DOHH2 (cell line): Measurements from ENCODE around the gene MICAL3.

ENCODE experiments used
- H3F3A ChIP-seq: fragments of 200-600 bp; sonication (generic), shearing (Covaris generic); 2 replicates; pipeline ENCODE4 v1.6.0; 2016; ENCODE audit warnings: antibody characterized with exemption, mild to moderate bottlenecking; ENCODE audit not compliant: control insufficient read depth, insufficient read depth
- H3K27ac ChIP-seq: fragments of 200-600 bp; sonication (generic); 2 replicates; pipeline ENCODE4 v1.5.1; 2014; ENCODE audit warnings: low read depth, mild to moderate bottlenecking, low read length, moderate library complexity
- H3K27me3 ChIP-seq: fragments of 200-600 bp; sonication (generic); 2 replicates; pipeline ENCODE4 v1.6.1; 2014; ENCODE audit warnings: mild to moderate bottlenecking, low read length, mixed read lengths; ENCODE audit not compliant: control insufficient read depth
- H3K36me3 ChIP-seq: fragments of 200-600 bp; sonication (generic); 2 replicates; pipeline ENCODE4 v1.6.1; 2014; ENCODE audit warnings: mild to moderate bottlenecking, low read length, moderate library complexity, mixed read lengths; ENCODE audit not compliant: control insufficient read depth
- H3K4me1 ChIP-seq: fragments of 200-600 bp; sonication (generic); 2 replicates; pipeline ENCODE4 v1.6.1; 2014; ENCODE audit warnings: mild to moderate bottlenecking, low read length, mixed read lengths; ENCODE audit not compliant: control insufficient read depth
- H3K4me2 ChIP-seq: fragments of 200-600 bp; sonication (generic); 2 replicates; pipeline ENCODE4 v1.6.0; 2014; ENCODE audit warnings: mild to moderate bottlenecking, low read length, moderate library complexity
- H3K4me3 ChIP-seq: fragments of 200-600 bp; sonication (generic); 2 replicates; pipeline ENCODE4 v1.5.1; 2014; ENCODE audit warnings: mild to moderate bottlenecking, low read length, mixed read lengths
- H3K79me2 ChIP-seq: fragments of 200-600 bp; sonication (generic); 2 replicates; pipeline ENCODE4 v1.6.1; 2014; ENCODE audit warnings: mild to moderate bottlenecking, low read length, mixed read lengths; ENCODE audit not compliant: control insufficient read depth
- H3K9me2 ChIP-seq: fragments of 200-600 bp; sonication (generic); replicated peaks from 2 replicates; pipeline ENCODE4 v1.6.1; 2014; ENCODE audit warnings: mild to moderate bottlenecking, low read length, mixed read lengths; ENCODE audit not compliant: control insufficient read depth
- H3K9me3 ChIP-seq: fragments of 200-600 bp; sonication (generic); 2 replicates; pipeline ENCODE4 v1.6.1; 2014; ENCODE audit warnings: antibody characterized with exemption, low read length, mixed read lengths; ENCODE audit not compliant: control insufficient read depth, insufficient read depth
- H4K20me1 ChIP-seq: fragments of 200-600 bp; sonication (generic); 2 replicates; pipeline ENCODE4 v1.6.0; 2014; ENCODE audit warnings: low read depth, mild to moderate bottlenecking, antibody characterized with exemption, low read length, moderate library complexity; ENCODE audit not compliant: control insufficient read depth, insufficient read depth
- CTCF ChIP-seq: fragments of 200-600 bp; sonication (generic); IDR thresholded peaks from one replicate; pipeline ENCODE4 v1.5.1; 2014; ENCODE audit warnings: antibody characterized with exemption, mild to moderate bottlenecking, low read depth, low read length; ENCODE audit not compliant: poor library complexity, severe bottlenecking
- EZH2phosphoT487 ChIP-seq: fragments of 200-600 bp; sonication (generic); IDR thresholded peaks from 2 replicates; pipeline ENCODE4 v1.6.1; 2017; ENCODE audit warnings: borderline replicate concordance, mild to moderate bottlenecking, antibody characterized with exemption, low read length, moderate library complexity, mixed read lengths

MICAL3 gene

GRCh38 chr22:17924735-17925364 is 99.5 kb downstream of the MICAL3 start:
- Histone ChIP-seq H3F3A (no peaks in the 10 kb centered on the region), H3K36me3 (no peaks in the 10 kb centered on the region), H3K9me3 (no peaks in the 10 kb centered on the region), H3K27me3 (no peaks in the 10 kb centered on the region), H3K4me2 (no peak overlapping the region), H3K4me1 (peaks cover 13% of the 10 kb centered on the region), H4K20me1 (peaks cover 16% of the 10 kb centered on the region; the same call in 1 of the 2 replicates), H3K79me2 (peaks cover 98% of the 10 kb centered on the region), H3K9me2 (no peaks in the 10 kb centered on the region), H3K4me3 (no peak overlapping the region), H3K27ac (no peak overlapping the region)
- TF ChIP-seq EZH2phosphoT487 (no peak), CTCF (no peak)

DNA sequence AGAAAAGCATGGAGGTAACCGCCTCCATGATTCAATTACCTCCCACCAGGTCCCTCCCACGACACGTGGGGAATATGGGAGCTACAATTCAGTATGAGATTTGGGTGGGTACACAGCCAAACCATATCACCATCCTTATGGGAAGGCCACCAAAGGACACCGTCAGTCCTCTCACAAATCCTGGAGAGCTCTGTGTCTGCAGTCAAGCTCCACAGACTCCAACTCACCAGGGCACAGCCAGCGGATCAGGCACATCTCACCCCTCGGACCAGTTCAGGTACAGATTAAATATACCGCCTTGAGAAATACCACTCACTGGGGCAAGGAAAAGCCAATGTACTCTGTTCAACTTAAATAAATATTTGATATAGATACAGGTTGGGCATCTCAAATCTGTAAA is 100.3 kb downstream of the MICAL3 start:
- H3F3A ChIP-seq, result no peaks in the 10 kb centered on the region
- TF ChIP-seq CTCF (no peak), EZH2phosphoT487 (no peak)
- H3K27me3 ChIP-seq, result no peaks in the 10 kb centered on the region
- H3K4me2 ChIP-seq, result no peak overlapping the region
- no peaks in the 10 kb centered on the region for H3K9me2 ChIP-seq
- no peak overlapping the region for H3K27ac ChIP-seq
- H3K4me3 ChIP-seq, result no peak overlapping the region
- H3K4me1 ChIP-seq, result peaks cover 13% of the 10 kb centered on the region
- no peaks in the 10 kb centered on the region for H3K9me3 ChIP-seq
- peaks cover 18% of the 10 kb centered on the region; the same call in 1 of the 2 replicates for H4K20me1 ChIP-seq
- H3K36me3 ChIP-seq, result no peaks in the 10 kb centered on the region
- H3K79me2 ChIP-seq, result peaks cover 98% of the 10 kb centered on the region

DNA sequence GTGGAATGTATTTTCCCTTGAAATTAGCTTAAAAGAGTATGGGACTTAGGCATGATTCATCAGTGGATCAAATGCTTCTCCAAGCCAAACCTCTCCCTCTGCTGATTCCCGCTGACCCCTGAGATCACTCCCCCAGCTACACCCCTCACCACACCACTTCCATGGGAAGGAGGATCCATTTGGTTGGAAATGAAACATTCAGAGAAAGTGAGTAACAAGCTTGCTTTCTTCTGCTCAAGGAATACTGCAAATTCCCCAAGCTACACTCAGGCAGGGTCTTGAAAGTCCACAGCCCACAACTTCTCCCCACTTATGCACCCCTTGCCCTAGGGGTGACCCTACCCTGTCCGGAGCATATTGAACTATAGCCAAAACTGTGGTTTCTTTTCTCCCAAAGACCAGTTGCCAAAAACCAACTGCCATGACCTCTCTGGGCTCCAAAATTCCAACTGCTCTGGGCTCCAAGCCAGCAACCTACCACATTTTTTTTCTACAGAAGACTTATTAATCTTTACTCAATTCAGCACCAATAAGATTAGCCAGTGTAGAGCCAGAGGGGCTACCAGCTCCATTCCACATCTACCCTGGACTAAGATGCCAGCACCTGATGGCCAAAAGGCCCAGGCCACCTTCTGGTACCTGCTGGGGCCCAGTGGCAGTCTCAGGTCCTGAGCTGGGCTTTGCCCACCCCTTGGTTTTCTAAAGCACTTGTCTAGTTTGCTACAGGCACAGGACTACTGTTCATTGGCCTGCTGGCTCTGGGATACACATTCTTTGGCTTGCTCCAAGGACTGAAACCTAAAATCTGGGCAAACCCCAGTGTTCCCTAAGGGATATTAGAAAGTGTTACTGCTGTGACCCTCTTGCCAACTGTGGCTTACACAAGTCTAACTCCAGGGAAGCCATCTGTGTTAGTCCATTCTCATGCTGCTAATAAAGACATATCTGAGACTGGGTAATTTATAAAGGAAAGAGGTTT is 101.1 kb downstream of the MICAL3 start:
- no peak overlapping the region for H3K27ac ChIP-seq
- TF ChIP-seq EZH2phosphoT487, result no peak
- TF ChIP-seq CTCF, result no peak
- H4K20me1 ChIP-seq, result peaks cover 18% of the 10 kb centered on the region; the same call in 1 of the 2 replicates

More for the DNA sequence above, 101.1 kb downstream of the MICAL3 start:
- Histone ChIP-seq H3K36me3 (no peaks in the 10 kb centered on the region), H3K27me3 (no peaks in the 10 kb centered on the region), H3K9me2 (no peaks in the 10 kb centered on the region), H3K4me1 (peaks cover 13% of the 10 kb centered on the region), H3K79me2 (peaks cover 99% of the 10 kb centered on the region), H3K9me3 (no peaks in the 10 kb centered on the region), H3K4me2 (no peak overlapping the region), H3F3A (no peaks in the 10 kb centered on the region), H3K4me3 (no peak overlapping the region)
